Smooth muscle cell (in vitro differentiated cells): Measurements from ENCODE around the gene SLC6A7. TPM values are rescaled to one million over a fixed set of nuclear protein-coding genes. Genes with fewer than 3 reads are reported as not detected.

Experiments
- DNase-seq: peaks from one replicate; lab custom pipeline; 2025; ENCODE audit not compliant: unreplicated experiment; lab: John Stamatoyannopoulos, UW
- H2AFZ ChIP-seq: fragments of 200-600 bp; sonication (generic); 2 replicates; pipeline ENCODE4 v1.6.0; 2016; ENCODE audit warnings: antibody characterized with exemption, low read depth, mild to moderate bottlenecking
- H3F3A ChIP-seq: fragments of 200-600 bp; sonication (generic); 2 replicates; pipeline ENCODE4 v1.6.0; 2017; ENCODE audit warnings: antibody characterized with exemption, low read depth
- H3K27ac ChIP-seq: fragments of 200-600 bp; sonication (generic); 2 replicates; pipeline ENCODE4 v1.5.1; 2016; ENCODE audit warnings: low read depth, mild to moderate bottlenecking
- H3K27me3 ChIP-seq: fragments of 200-600 bp; sonication (generic); 2 replicates; pipeline ENCODE4 v1.6.1; 2016; ENCODE audit warnings: low read depth, mild to moderate bottlenecking
- H3K36me3 ChIP-seq: fragments of 200-600 bp; sonication (generic); 2 replicates; pipeline ENCODE4 v1.5.1; 2016; ENCODE audit warnings: low read depth
- H3K4me1 ChIP-seq: fragments of 200-600 bp; sonication (generic); 2 replicates; pipeline ENCODE4 v1.5.1; 2016; ENCODE audit warnings: low read depth
- H3K4me2 ChIP-seq: fragments of 200-600 bp; sonication (generic); 2 replicates; pipeline ENCODE4 v1.6.0; 2016; ENCODE audit warnings: mild to moderate bottlenecking
- H3K4me3 ChIP-seq: fragments of 200-600 bp; sonication (generic); 2 replicates; pipeline ENCODE4 v1.5.1; 2016; ENCODE audit warnings: mild to moderate bottlenecking
- H3K79me2 ChIP-seq: fragments of 200-600 bp; sonication (generic); 2 replicates; pipeline ENCODE4 v1.6.0; 2016; ENCODE audit warnings: low read depth, mild to moderate bottlenecking
- H3K9ac ChIP-seq: fragments of 200-600 bp; sonication (generic); 2 replicates; pipeline ENCODE4 v1.6.0; 2016; ENCODE audit warnings: low read depth
- H3K9me3 ChIP-seq: fragments of 200-600 bp; sonication (generic); replicated peaks from 2 replicates; pipeline ENCODE4 v1.5.1; 2016; ENCODE audit warnings: low read depth
- H4K20me1 ChIP-seq: fragments of 200-600 bp; sonication (generic); 2 replicates; pipeline ENCODE4 v1.6.0; 2016; ENCODE audit warnings: low read depth
- WGBS: methylation state at CpG from one replicate; pipeline ENCODE4 v1.1.7; 2016; ENCODE audit warnings: low lambda C conversion rate; 5-methylcytosine and 5-hydroxymethylcytosine counted together
- polyA plus RNA-seq: library from polyadenylated mRNA; unstranded; fragments of >200 nt; fragmentation: Nextera tagmentation; extraction: Ambion mirVana; gene quantifications from 2 replicates; pipeline ENCODE4 v1.2.1, GENCODE V29; 2016
- total RNA-seq: library from RNA; depleted of rRNA; stranded (reverse); fragments of >200 nt; gene quantifications from 2 replicates; pipeline ENCODE4 v1.2.3, GENCODE V29; 2014
- TF ChIP-seq, protein P1 (sequence below): fragments of 200-600 bp; sonication (generic); IDR thresholded peaks from 2 replicates; pipeline ENCODE4 v1.5.1; 2017; ENCODE audit warnings: borderline replicate concordance, mild to moderate bottlenecking, antibody characterized with exemption; ENCODE audit not compliant: insufficient read depth, poor library complexity, severe bottlenecking

The SLC6A7 gene
- total and polyA plus RNA-seq, 2 experiments from 2014 or later, result 0.10 TPM; not detected in 1

DNA sequence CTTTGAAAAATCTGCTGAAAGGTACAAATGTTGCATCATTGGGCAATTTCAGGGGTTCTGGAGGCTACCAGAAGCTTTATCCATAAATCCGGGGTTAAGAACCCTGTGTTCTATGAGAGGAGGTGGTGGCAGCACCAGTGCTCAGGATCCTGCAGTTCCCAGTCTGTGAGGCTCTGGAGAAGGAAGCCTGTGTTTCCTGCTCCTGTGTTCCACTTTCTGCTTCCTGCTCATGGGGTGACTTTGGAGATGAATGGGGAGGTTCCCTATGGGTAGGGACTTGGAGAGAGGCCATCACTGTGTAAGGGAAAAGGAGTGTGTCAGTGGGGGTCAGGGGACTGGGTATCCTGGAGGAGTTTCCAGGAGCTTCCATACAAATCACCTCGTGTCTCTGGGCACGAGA lies 21.0 kb upstream of the SLC6A7 start:
- no peak overlapping the region for H3K4me3 ChIP-seq
- H3K79me2 ChIP-seq, result no peaks in the 10 kb centered on the region
- H2AFZ ChIP-seq, result no peak overlapping the region
- H3K36me3 ChIP-seq, result no peaks in the 10 kb centered on the region
- peaks cover 31% of the 10 kb centered on the region for H3K27me3 ChIP-seq
- H3K4me2 ChIP-seq, result no peak overlapping the region
- 68% methylated on average over 3 of the region's 3 CpGs for whole genome bisulfite sequencing
- H3K9me3 ChIP-seq, result no peaks in the 10 kb centered on the region
- TF ChIP-seq, protein P1, sequence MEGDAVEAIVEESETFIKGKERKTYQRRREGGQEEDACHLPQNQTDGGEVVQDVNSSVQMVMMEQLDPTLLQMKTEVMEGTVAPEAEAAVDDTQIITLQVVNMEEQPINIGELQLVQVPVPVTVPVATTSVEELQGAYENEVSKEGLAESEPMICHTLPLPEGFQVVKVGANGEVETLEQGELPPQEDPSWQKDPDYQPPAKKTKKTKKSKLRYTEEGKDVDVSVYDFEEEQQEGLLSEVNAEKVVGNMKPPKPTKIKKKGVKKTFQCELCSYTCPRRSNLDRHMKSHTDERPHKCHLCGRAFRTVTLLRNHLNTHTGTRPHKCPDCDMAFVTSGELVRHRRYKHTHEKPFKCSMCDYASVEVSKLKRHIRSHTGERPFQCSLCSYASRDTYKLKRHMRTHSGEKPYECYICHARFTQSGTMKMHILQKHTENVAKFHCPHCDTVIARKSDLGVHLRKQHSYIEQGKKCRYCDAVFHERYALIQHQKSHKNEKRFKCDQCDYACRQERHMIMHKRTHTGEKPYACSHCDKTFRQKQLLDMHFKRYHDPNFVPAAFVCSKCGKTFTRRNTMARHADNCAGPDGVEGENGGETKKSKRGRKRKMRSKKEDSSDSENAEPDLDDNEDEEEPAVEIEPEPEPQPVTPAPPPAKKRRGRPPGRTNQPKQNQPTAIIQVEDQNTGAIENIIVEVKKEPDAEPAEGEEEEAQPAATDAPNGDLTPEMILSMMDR, result no peak
- H3K9ac ChIP-seq, result no peak overlapping the region
- H3K4me1 ChIP-seq, result peaks cover 4% of the 10 kb centered on the region
- H3F3A ChIP-seq, result no peaks in the 10 kb centered on the region
- DNase-seq, result no peak
- H4K20me1 ChIP-seq, result no peaks in the 10 kb centered on the region
- no peak overlapping the region for H3K27ac ChIP-seq

DNA sequence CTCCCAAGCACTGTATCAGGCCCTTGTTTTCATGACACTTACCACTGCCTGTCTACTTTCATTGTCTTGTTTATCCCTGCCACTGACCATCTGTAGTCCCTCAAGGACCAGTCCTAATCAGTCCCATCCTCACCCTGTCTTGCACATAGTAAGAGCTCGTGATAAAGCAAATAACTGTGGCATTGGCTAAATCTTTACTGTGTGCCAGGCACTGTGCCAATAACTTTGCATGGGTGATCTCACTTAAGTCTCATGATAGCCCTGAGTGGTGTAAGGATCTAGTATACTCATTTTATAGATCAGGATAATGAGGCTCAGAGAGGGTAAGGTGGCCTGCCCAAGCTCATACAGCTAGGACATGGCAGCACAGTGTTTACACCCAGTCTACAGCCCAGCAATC lies 17.7 kb upstream of the SLC6A7 start:
- no peaks in the 10 kb centered on the region for H4K20me1 ChIP-seq
- H3F3A ChIP-seq, result no peaks in the 10 kb centered on the region
- peaks cover 16% of the 10 kb centered on the region for H3K27me3 ChIP-seq
- no peaks in the 10 kb centered on the region for H3K36me3 ChIP-seq
- no peak overlapping the region for H3K27ac ChIP-seq
- no peak overlapping the region for H3K9ac ChIP-seq
- TF ChIP-seq, protein P1, result no peak
- no peaks in the 10 kb centered on the region for H3K79me2 ChIP-seq
- H2AFZ ChIP-seq, result no peak overlapping the region
- 33% methylated on average over 1 of the region's 1 CpG for WGBS
- H3K4me3 ChIP-seq, result no peak overlapping the region
- peaks cover 4% of the 10 kb centered on the region for H3K4me1 ChIP-seq
- H3K4me2 ChIP-seq, result no peak overlapping the region
- DNase-seq, result no peak
- H3K9me3 ChIP-seq, result no peaks in the 10 kb centered on the region

DNA sequence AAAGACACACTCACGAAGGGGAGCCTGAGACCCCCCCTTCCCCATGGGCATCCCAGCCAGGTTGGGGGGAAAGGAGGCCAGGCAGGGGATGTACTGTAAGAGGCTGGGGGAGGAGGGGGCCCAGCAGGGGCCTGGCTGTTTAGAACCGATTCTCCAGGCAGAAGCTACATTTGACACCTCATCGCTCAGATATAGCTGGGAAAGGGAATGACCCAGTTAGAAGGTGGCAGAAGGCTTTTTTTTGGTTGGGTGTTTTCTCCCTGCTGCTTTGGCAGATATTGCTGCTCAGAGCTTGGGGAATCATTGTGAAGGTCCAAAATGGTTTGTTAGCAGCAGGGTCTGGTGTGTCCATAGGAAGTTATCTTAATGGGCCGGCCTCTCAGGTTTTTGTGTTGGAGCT lies 17.3 kb upstream of the SLC6A7 start:
- Histone ChIP-seq H3K4me3 (no peak overlapping the region), H3K27me3 (peaks cover 12% of the 10 kb centered on the region), H3K4me1 (peaks cover under 1% of the 10 kb centered on the region), H4K20me1 (no peaks in the 10 kb centered on the region), H3K27ac (no peak overlapping the region), H3K36me3 (no peaks in the 10 kb centered on the region), H2AFZ (no peak overlapping the region), H3K9ac (no peak overlapping the region), H3K9me3 (no peaks in the 10 kb centered on the region), H3K4me2 (no peak overlapping the region), H3F3A (no peaks in the 10 kb centered on the region), H3K79me2 (no peaks in the 10 kb centered on the region)
- TF ChIP-seq, protein P1, result no peak
- no peak for DNase-seq
- WGBS, result 74% methylated on average over 4 of the region's 4 CpGs

DNA sequence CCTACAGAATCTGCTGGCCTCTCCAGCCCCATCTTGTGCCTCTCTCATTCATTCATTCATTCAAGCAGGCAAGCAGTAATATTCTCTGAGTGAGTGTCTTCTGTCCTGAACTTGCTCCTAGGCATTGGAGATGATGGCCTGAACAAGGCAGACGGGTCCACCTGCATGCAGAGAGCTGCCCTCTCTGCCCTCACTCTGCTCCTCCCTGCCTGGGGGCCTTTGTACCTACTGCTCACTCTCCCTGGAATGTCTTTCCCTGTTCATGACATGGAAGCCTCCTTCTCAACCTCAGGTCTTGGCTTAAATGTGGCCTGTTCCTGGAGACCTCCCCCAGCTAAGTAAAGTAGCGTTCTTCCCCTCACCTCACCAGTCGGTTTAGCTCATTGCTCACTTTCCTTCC lies 16.7 kb upstream of the SLC6A7 start:
- Histone ChIP-seq H3F3A (no peaks in the 10 kb centered on the region), H3K36me3 (no peaks in the 10 kb centered on the region), H3K9me3 (no peaks in the 10 kb centered on the region), H3K27me3 (peaks cover 9% of the 10 kb centered on the region), H3K4me3 (no peak overlapping the region), H3K27ac (no peak overlapping the region), H3K4me2 (no peak overlapping the region), H2AFZ (no peak overlapping the region), H3K4me1 (no peaks in the 10 kb centered on the region), H3K9ac (no peak overlapping the region), H3K79me2 (no peaks in the 10 kb centered on the region), H4K20me1 (no peaks in the 10 kb centered on the region)
- 86% methylated on average over 3 of the region's 3 CpGs for WGBS
- TF ChIP-seq, protein P1, result no peak
- DNase-seq, result no peak
